Lower leg skin (tissue), 3 donors: ENCODE data around the gene ELFN1.

Experiments
- CTCF ChIP-seq, 3 donors: fragments of 450-650 bp; IDR thresholded peaks; one replicate each; pipeline ENCODE4 v1.5.1; 2016; ENCODE audit warnings: antibody characterized with exemption in 3 of 3, mild to moderate bottlenecking in 3 of 3, moderate library complexity in 2 of 3
- POLR2A ChIP-seq, 2 donors: fragments of 450-650 bp; IDR thresholded peaks; one replicate each; pipeline ENCODE4 v1.6.1; 2016 to 2017; ENCODE audit warnings: antibody characterized with exemption in 2 of 2, mild to moderate bottlenecking in 1 of 2, moderate library complexity in 1 of 2

- TF ChIP-seq CTCF (IDR thresholded peaks at IDR 0.05) (no peak), POLR2A (IDR thresholded peaks at IDR 0.05) (no peak)
Measured at GRCh38 chr7:1663857-1664651, 6.0 kb upstream of the ELFN1 start.
